H1 (cell line): ENCODE results near the gene CSRP3. TPM values are rescaled to one million over a fixed set of nuclear protein-coding genes. Genes with fewer than 3 reads are reported as not detected.

Source experiments
- BRCA1 ChIP-seq: IDR thresholded peaks from 2 replicates; pipeline ENCODE4 v1.6.1; 2012; ENCODE audit warnings: low read depth, low read length, improper control_type of control experiment
- CTBP2 ChIP-seq: IDR thresholded peaks from 2 replicates; pipeline ENCODE4 v1.7.0; 2011; ENCODE audit warnings: borderline replicate concordance, mild to moderate bottlenecking, moderate library complexity, mixed read lengths, low read length; ENCODE audit not compliant: insufficient read depth, insufficient read length
- EGR1 ChIP-seq: IDR thresholded peaks from 2 replicates; pipeline ENCODE4 v1.6.1; 2011; ENCODE audit warnings: low read depth, low read length, borderline replicate concordance
- JUND ChIP-seq: IDR thresholded peaks from 2 replicates; pipeline ENCODE4 v1.6.1; 2011; ENCODE audit warnings: mild to moderate bottlenecking, improper control_type of control experiment, low read length
- RNF2 ChIP-seq: fragments of 200-900, 300-1000 bp; sonication (generic); IDR thresholded peaks from 2 replicates; pipeline ENCODE4 v1.7.1; 2016; ENCODE audit warnings: borderline replicate concordance, low read depth, mild to moderate bottlenecking, antibody characterized with exemption, low read length; ENCODE audit not compliant: poor library complexity, severe bottlenecking; ENCODE audit errors: missing control alignments
- RXRA ChIP-seq: IDR thresholded peaks from 2 replicates; pipeline ENCODE4 v1.6.1; 2011; ENCODE audit warnings: low read depth, mild to moderate bottlenecking, low read length, moderate library complexity; ENCODE audit not compliant: insufficient read depth
- polyA plus RNA-seq, 7 experiments: library from polyadenylated mRNA; depleted of rRNA in 3 of 7; stranded (reverse) in 5 of 7; unstranded in 2 of 7; fragments of >200 nt in 5 of 7; fragments of 200-250 nt in 2 of 7; gene quantifications; 1 replicate in 5 of 7; 2 replicates in 1 of 7; 4 replicates in 1 of 7; pipeline versions ENCODE4 v1.2.1 to v1.2.3, GENCODE V29; 2011 to 2013; ENCODE audit warnings: missing spikeins in 2 of 7, mixed read lengths in 2 of 7
- total RNA-seq: library from RNA; stranded (reverse); fragmentation: NEBNext Ultra II Directional; extraction: Animal tissue kit (Norgen Biotek cat#: 25700); gene quantifications from 2 replicates; pipeline ENCODE4 v1.2.1, GENCODE V29; 2021
- TF ChIP-seq, protein P1 (sequence below): IDR thresholded peaks from 2 replicates; pipeline ENCODE4 v1.6.1; 2012; ENCODE audit warnings: inconsistent platforms

CSRP3 gene
- total and polyA plus RNA-seq, 2 of the 8 experiments (the other 6 are each of a cell fraction or from before 2014, with no cell fraction given) = not detected

DNA sequence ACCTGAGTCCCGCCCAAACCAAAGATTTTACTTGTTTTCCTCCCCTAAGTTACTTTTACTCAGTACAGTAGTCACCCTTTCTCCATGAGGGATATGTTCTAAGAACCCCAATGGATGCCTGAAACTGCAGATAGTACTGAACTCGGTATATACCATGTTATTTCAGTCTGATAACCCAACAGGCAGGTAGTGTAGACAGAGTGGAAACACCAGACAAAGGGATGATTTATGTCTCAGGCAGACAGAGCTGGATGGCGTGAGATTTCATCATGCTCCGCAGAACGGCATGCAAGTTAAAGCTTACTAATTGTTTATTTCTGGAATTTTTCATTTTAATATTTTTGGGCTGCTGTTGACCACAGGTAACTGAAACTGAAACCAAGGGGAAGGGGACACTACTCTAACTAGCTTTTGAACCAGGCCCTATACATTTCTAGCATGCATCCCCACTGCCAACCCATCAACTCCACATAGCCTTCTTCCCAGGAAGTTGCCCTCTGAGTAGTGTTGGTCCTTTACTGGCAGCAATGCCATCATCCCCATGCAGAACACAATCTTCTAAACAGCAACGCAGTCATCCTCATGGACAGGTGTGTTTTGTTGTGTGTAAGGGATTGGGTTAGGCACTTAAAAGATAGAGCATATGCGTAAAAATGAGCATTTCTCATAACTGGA lies 27.7 kb downstream of the CSRP3 start (continued):
- TF ChIP-seq JUND (no peak), RNF2 (no peak), EGR1 (no peak), RXRA (no peak), CTBP2 (no peak), BRCA1 (no peak)
- TF ChIP-seq, protein P1, sequence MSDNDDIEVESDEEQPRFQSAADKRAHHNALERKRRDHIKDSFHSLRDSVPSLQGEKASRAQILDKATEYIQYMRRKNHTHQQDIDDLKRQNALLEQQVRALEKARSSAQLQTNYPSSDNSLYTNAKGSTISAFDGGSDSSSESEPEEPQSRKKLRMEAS = no peak
